Endothelial cell of umbilical vein (primary cell): ENCODE results near the gene NEU3. TPM values are rescaled to one million over a fixed set of nuclear protein-coding genes. Genes with fewer than 3 reads are reported as not detected.

Source experiments
- BruUV-seq: library from RNA; stranded (reverse); fragments of 400-500 nt; replicated peaks from 2 replicates; lab custom pipeline; 2021; lab: Mats Ljungman, UMichigan
- CTCF ChIA-PET: fragments of 300-600, 350-600 bp; sonication (Branson Sonifier 250); formaldehyde crosslinking; loops from one replicate; lab custom pipeline; 2021; ENCODE audit warnings: antibody characterized with exemption, inconsistent platforms; lab: Charles Lee
- POLR2A ChIA-PET: fragments of 300-600, 350-600 bp; sonication (Branson Sonifier 250); formaldehyde crosslinking; loops from one replicate; lab custom pipeline; 2021; ENCODE audit warnings: antibody characterized with exemption, inconsistent platforms; lab: Charles Lee
- DNase-seq: peaks from one replicate; pipeline ENCODE4 v3.0.0-alpha.2; 2011; ENCODE audit warnings: low read depth, low spot score
- FAIRE-seq: peaks from 2 replicates; lab custom pipeline; 2011; peaks lifted over from hg19 to GRCh38; lab: Jason Lieb, UNC
- H2AFZ ChIP-seq: 2 replicates; pipeline ENCODE4 v1.6.0; 2012; ENCODE audit warnings: low read depth, low read length, control low read depth, inconsistent platforms
- H3K27ac ChIP-seq: 2 replicates; pipeline ENCODE4 v1.5.1; 2011; ENCODE audit warnings: low read depth, mild to moderate bottlenecking, control low read depth, low read length, moderate library complexity; ENCODE audit not compliant: insufficient read depth
- H3K27me3 ChIP-seq, 2 experiments: 2 replicates each; pipeline versions ENCODE4 v1.6.0 to v1.6.1; 2011; ENCODE audit warnings: low read length in 2 of 2, mixed read lengths in 1 of 2; ENCODE audit not compliant: control insufficient read depth in 2 of 2, insufficient read depth in 2 of 2
- H3K36me3 ChIP-seq, 2 experiments: 2 replicates in 1 of 2; 3 replicates in 1 of 2; pipeline ENCODE4 v1.5.1; 2011; ENCODE audit warnings: low read length in 2 of 2, mild to moderate bottlenecking in 1 of 2, moderate library complexity in 1 of 2; ENCODE audit not compliant: control insufficient read depth in 2 of 2, insufficient read depth in 2 of 2; ENCODE audit errors: extremely low read depth in 1 of 2
- H3K4me1 ChIP-seq: 3 replicates; pipeline ENCODE4 v1.5.1; 2011; ENCODE audit warnings: mild to moderate bottlenecking, low read length; ENCODE audit not compliant: control insufficient read depth, insufficient read depth; ENCODE audit errors: extremely low read depth
- H3K4me2 ChIP-seq: 2 replicates; pipeline ENCODE4 v1.6.1; 2011; ENCODE audit warnings: low read length, control low read depth, mixed read lengths; ENCODE audit not compliant: insufficient read depth
- H3K4me3 ChIP-seq, 3 experiments: fragments of 200-600 bp in 1 of 3; sonication (generic), shearing (Covaris generic) in 1 of 3; replicated peaks in 1 of 3; 2 replicates each; pipeline ENCODE4 v1.5.1; 2011 to 2016; ENCODE audit warnings: control low read depth in 3 of 3, low read length in 3 of 3, mild to moderate bottlenecking in 2 of 3, inconsistent platforms in 1 of 3, low read depth in 1 of 3, moderate library complexity in 1 of 3; ENCODE audit not compliant: insufficient read depth in 1 of 3
- H3K79me2 ChIP-seq: 2 replicates; pipeline ENCODE4 v1.6.0; 2012; ENCODE audit warnings: low read length, inconsistent platforms; ENCODE audit not compliant: control insufficient read depth, insufficient read depth
- H3K9ac ChIP-seq: replicated peaks from 2 replicates; pipeline ENCODE3; 2011; ENCODE audit warnings: low read length, control low read depth; ENCODE audit not compliant: insufficient read depth; ENCODE audit errors: extremely low read depth
- H3K9me1 ChIP-seq: replicated peaks from 3 replicates; pipeline ENCODE4 v1.6.0; 2011; ENCODE audit warnings: mild to moderate bottlenecking, low read length; ENCODE audit not compliant: control insufficient read depth, insufficient read depth; ENCODE audit errors: extremely low read depth
- H3K9me3 ChIP-seq: replicated peaks from 2 replicates; pipeline ENCODE4 v1.5.1; 2012; ENCODE audit warnings: low read length, inconsistent platforms; ENCODE audit not compliant: control insufficient read depth, insufficient read depth
- H4K20me1 ChIP-seq: replicated peaks from 2 replicates; pipeline ENCODE3; 2011; ENCODE audit warnings: mild to moderate bottlenecking, low read length; ENCODE audit not compliant: control insufficient read depth, insufficient read depth; ENCODE audit errors: extremely low read depth
- EZH2 ChIP-seq: IDR thresholded peaks from 2 replicates; pipeline ENCODE4 v1.6.1; 2012; ENCODE audit warnings: borderline replicate concordance, low read depth, mild to moderate bottlenecking, moderate library complexity, low read length, inconsistent platforms; ENCODE audit not compliant: severe bottlenecking
- FOS ChIP-seq: IDR thresholded peaks from 2 replicates; pipeline ENCODE4 v1.6.1; 2011; ENCODE audit warnings: mild to moderate bottlenecking, low read length, moderate library complexity, borderline replicate concordance; ENCODE audit not compliant: insufficient read depth
- GATA2 ChIP-seq: IDR thresholded peaks from 2 replicates; pipeline ENCODE4 v1.7.0; 2011; ENCODE audit warnings: low read depth, mild to moderate bottlenecking, moderate library complexity, mixed read lengths, low read length; ENCODE audit not compliant: insufficient read length, insufficient read depth
- JUN ChIP-seq: IDR thresholded peaks from 2 replicates; pipeline ENCODE4 v1.6.1; 2011; ENCODE audit warnings: borderline replicate concordance, low read depth; ENCODE audit not compliant: insufficient read length, insufficient read depth
- MYC ChIP-seq: IDR thresholded peaks from one replicate; pipeline ENCODE4 v1.6.1; 2011; ENCODE audit warnings: mild to moderate bottlenecking, low read depth, low read length
- POLR2A ChIP-seq: IDR thresholded peaks from 2 replicates; pipeline ENCODE4 v1.6.1; 2012; ENCODE audit warnings: low read depth, mild to moderate bottlenecking, control low read depth, low read length
- POLR2AphosphoS5 ChIP-seq: IDR thresholded peaks from 2 replicates; pipeline ENCODE4 v1.6.1; 2012; ENCODE audit warnings: low read depth, mild to moderate bottlenecking, control low read depth, low read length, moderate library complexity; ENCODE audit not compliant: insufficient read depth
- dilution Hi-C: fragments of 300-500 bp; cut with MboI; formaldehyde crosslinking; loops from one replicate; pipeline ENCODE4 v1.15.0; 2019; ENCODE audit warnings: low sequenced_read_pairs; ENCODE audit not compliant: extremely low pct_ligation_motif_present
- intact Hi-C: fragments of 100-400 bp; cut with micrococcal nuclease; formaldehyde crosslinking; loops from one replicate; pipeline ENCODE4 v1.10.0; 2022
- polyA plus RNA-seq, 4 experiments: library from polyadenylated mRNA; depleted of rRNA in 3 of 4; stranded (reverse) in 3 of 4; unstranded in 1 of 4; fragments of >200 nt; gene quantifications; 2 replicates each; pipeline versions ENCODE4 v1.2.1 to v1.2.3, GENCODE V29; 2011 to 2012; ENCODE audit warnings: missing spikeins in 1 of 4
- total RNA-seq: library from RNA; stranded (reverse); gene quantifications from 2 replicates; pipeline ENCODE4 v1.2.3, GENCODE V29; 2021
- TF ChIP-seq, protein P1 (sequence below): IDR thresholded peaks from 2 replicates; pipeline ENCODE4 v1.6.1; 2011; ENCODE audit not compliant: insufficient read depth, insufficient read length
- TF ChIP-seq, protein P2 (sequence below), 2 donors: IDR thresholded peaks; 1 replicate in 1 of 2; 2 replicates in 1 of 2; pipeline ENCODE4 v1.5.1; 2011; ENCODE audit warnings: low read length in 2 of 2, mild to moderate bottlenecking in 2 of 2, moderate library complexity in 2 of 2, control low read depth in 1 of 2, inconsistent platforms in 1 of 2, low read depth in 1 of 2; ENCODE audit not compliant: insufficient read depth in 1 of 2; ENCODE audit errors: extremely low read depth in 1 of 2

NEU3 gene
- total and polyA plus RNA-seq, 2 donors (not counting 3 experiments of a cell fraction or from before 2014, with no cell fraction given), result 5.9 to 7.0 TPM

DNA sequence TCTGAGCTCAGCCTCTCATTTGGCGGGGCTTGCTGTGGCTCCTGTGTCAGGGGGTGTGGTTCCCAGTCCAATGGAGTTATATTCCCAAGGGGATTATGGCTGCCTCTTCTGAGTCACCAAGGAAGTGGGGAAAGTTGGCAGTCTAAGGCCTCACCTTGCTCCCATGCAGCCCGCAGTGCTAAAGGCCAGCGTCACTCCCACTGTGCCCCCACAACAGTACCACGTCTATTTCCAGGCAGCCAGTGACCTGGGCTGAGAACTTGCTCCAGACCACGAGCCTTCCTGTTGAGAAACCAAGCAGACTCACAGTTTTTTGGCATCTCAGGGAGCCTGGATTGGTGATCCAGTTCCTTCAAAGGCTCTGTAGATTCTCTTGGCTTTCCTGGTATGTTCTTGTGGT lies 62.3 kb downstream of the NEU3 start:
- Histone ChIP-seq H3K9me1 (no peaks in the 10 kb centered on the region), H4K20me1 (no peaks in the 10 kb centered on the region), H3K4me1 (no peaks in the 10 kb centered on the region), H3K27me3 (peaks cover 7 to 23% of the 10 kb centered on the region in 2 experiments), H3K36me3 (no peaks in the 10 kb centered on the region), H3K79me2 (no peaks in the 10 kb centered on the region), H3K4me2 (no peak overlapping the region), H3K9ac (no peak overlapping the region), H3K27ac (no peak overlapping the region), H2AFZ (no peak overlapping the region), H3K9me3 (no peaks in the 10 kb centered on the region), H3K4me3 (no peak overlapping the region)
- no peak for FAIRE-seq
- no peak for DNase-seq
- TF ChIP-seq FOS (no peak), EZH2 (no peak), POLR2A (no peak), JUN (no peak), GATA2 (no peak), POLR2AphosphoS5 (no peak), MYC (no peak)
- TF ChIP-seq, protein P1, sequence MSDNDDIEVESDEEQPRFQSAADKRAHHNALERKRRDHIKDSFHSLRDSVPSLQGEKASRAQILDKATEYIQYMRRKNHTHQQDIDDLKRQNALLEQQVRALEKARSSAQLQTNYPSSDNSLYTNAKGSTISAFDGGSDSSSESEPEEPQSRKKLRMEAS, result no peak
- TF ChIP-seq, protein P2, sequence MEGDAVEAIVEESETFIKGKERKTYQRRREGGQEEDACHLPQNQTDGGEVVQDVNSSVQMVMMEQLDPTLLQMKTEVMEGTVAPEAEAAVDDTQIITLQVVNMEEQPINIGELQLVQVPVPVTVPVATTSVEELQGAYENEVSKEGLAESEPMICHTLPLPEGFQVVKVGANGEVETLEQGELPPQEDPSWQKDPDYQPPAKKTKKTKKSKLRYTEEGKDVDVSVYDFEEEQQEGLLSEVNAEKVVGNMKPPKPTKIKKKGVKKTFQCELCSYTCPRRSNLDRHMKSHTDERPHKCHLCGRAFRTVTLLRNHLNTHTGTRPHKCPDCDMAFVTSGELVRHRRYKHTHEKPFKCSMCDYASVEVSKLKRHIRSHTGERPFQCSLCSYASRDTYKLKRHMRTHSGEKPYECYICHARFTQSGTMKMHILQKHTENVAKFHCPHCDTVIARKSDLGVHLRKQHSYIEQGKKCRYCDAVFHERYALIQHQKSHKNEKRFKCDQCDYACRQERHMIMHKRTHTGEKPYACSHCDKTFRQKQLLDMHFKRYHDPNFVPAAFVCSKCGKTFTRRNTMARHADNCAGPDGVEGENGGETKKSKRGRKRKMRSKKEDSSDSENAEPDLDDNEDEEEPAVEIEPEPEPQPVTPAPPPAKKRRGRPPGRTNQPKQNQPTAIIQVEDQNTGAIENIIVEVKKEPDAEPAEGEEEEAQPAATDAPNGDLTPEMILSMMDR (IDR thresholded peaks at IDR 0.05; ENCODE audit: extremely low read depth in 1 of 2, insufficient read depth in 1 of 2, low read depth in 1 of 2, low read length in 2 of 2), result no peak
- BruUV-seq, result no TSS peak
- intact Hi-C loops (no loop called here), dilution Hi-C loops (no loop called here)
- CTCF ChIA-PET, result no interaction called here
- POLR2A ChIA-PET, result no interaction called here
